ENCODE measurements around the gene NID1. TPM values are rescaled to one million over a fixed set of nuclear protein-coding genes. Genes with fewer than 3 reads are reported as not detected.

NID1 gene
- total RNA-seq, 1 experiment from 2014 or later = 0.32 TPM

DNA sequence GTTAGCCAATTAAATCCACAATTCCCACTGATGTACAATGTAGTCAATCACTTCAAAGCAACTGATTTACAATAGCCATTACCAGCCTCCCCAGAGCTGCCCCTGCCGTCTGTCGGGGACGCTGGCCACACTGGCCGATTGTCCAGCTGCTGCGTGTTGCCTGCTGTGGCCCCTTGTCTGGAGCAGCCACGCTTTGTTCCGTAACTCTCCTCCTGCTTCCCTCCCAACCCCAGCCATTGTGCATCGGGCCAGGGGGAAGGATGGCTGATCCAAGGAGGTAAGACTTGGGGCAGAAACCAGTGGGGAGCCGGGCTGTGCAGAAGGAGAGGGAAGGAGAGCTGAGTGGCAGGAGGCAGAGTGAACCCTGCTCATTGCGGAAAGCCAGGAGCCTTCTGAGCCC lies 114.6 kb downstream of the NID1 start:
- TF ChIP-seq ELF1 (IDR thresholded peaks at IDR 0.05; ENCODE audit: borderline replicate concordance, low read depth) (no peak), JUND (IDR thresholded peaks at IDR 0.05) (no peak), CBX3 (IDR thresholded peaks at IDR 0.05; ENCODE audit: low read depth) (no peak), EGR1 (IDR thresholded peaks at IDR 0.05; ENCODE audit: low read depth) (no peak), YY1 (IDR thresholded peaks at IDR 0.05; ENCODE audit: extremely low read depth, insufficient replicate concordance, low read depth, low read length) (no peak), SIN3A (IDR thresholded peaks at IDR 0.05; ENCODE audit: low read depth) (no peak), RAD21 (IDR thresholded peaks at IDR 0.05; ENCODE audit: low read depth) (no peak), CEBPB (IDR thresholded peaks at IDR 0.05; ENCODE audit: low read depth) (no peak), EZH2 (IDR thresholded peaks at IDR 0.05) (no peak), FOSL1 (IDR thresholded peaks at IDR 0.05; ENCODE audit: low read depth) (no peak)
- TF ChIP-seq, protein P1, sequence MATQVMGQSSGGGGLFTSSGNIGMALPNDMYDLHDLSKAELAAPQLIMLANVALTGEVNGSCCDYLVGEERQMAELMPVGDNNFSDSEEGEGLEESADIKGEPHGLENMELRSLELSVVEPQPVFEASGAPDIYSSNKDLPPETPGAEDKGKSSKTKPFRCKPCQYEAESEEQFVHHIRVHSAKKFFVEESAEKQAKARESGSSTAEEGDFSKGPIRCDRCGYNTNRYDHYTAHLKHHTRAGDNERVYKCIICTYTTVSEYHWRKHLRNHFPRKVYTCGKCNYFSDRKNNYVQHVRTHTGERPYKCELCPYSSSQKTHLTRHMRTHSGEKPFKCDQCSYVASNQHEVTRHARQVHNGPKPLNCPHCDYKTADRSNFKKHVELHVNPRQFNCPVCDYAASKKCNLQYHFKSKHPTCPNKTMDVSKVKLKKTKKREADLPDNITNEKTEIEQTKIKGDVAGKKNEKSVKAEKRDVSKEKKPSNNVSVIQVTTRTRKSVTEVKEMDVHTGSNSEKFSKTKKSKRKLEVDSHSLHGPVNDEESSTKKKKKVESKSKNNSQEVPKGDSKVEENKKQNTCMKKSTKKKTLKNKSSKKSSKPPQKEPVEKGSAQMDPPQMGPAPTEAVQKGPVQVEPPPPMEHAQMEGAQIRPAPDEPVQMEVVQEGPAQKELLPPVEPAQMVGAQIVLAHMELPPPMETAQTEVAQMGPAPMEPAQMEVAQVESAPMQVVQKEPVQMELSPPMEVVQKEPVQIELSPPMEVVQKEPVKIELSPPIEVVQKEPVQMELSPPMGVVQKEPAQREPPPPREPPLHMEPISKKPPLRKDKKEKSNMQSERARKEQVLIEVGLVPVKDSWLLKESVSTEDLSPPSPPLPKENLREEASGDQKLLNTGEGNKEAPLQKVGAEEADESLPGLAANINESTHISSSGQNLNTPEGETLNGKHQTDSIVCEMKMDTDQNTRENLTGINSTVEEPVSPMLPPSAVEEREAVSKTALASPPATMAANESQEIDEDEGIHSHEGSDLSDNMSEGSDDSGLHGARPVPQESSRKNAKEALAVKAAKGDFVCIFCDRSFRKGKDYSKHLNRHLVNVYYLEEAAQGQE (IDR thresholded peaks at IDR 0.05; ENCODE audit: low read depth) = no peak
- TF ChIP-seq, protein P2, sequence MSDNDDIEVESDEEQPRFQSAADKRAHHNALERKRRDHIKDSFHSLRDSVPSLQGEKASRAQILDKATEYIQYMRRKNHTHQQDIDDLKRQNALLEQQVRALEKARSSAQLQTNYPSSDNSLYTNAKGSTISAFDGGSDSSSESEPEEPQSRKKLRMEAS (IDR thresholded peaks at IDR 0.05) = no peak
- TF ChIP-seq, protein P3, sequence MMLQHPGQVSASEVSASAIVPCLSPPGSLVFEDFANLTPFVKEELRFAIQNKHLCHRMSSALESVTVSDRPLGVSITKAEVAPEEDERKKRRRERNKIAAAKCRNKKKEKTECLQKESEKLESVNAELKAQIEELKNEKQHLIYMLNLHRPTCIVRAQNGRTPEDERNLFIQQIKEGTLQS (IDR thresholded peaks at IDR 0.05) = no peak
- H3K9ac ChIP-seq (ENCODE audit: low read length) = no peak overlapping the region
- H3K4me2 ChIP-seq (ENCODE audit: low read length) = no peak overlapping the region
- no peaks in the 10 kb centered on the region for H3K9me3 ChIP-seq (ENCODE audit: control insufficient read depth in 1 of 2, insufficient read depth in 1 of 2, low read depth in 1 of 2, low read length in 2 of 2)
- ChIA-PET CTCF (no interaction called here), RAD21 (ENCODE audit: low non-redundant PET in 1 of 2, low total read pairs in 2 of 2, uncharacterized antibody in 2 of 2, unreplicated experiment in 2 of 2) (no interaction called here), POLR2A (no interaction called here)
- H3K4me3 ChIP-seq (replicated peaks in 1 of 2; ENCODE audit: low read depth in 1 of 2, low read length in 2 of 2) = no peak overlapping the region
- H3K27ac ChIP-seq (ENCODE audit: low read depth, low read length) = no peak overlapping the region
- no TSS peak for BruUV-seq (replicated peaks)
- no peaks in the 10 kb centered on the region for H3K9me2 ChIP-seq (ENCODE audit: insufficient read depth)
- H4K20me1 ChIP-seq (ENCODE audit: insufficient read depth) = no peaks in the 10 kb centered on the region
- no peaks in the 10 kb centered on the region for H3K79me2 ChIP-seq (ENCODE audit: insufficient read depth, low read length)
- DNase-seq (ENCODE audit: low read depth, low spot score) = no peak
- intact Hi-C loops (cut with micrococcal nuclease) = no loop called here
- H3K36me3 ChIP-seq (ENCODE audit: control insufficient read depth in 1 of 2, insufficient read depth in 2 of 2, low read length in 2 of 2) = no peaks in the 10 kb centered on the region
- H3K27me3 ChIP-seq (ENCODE audit: insufficient read depth, low read length) = no peaks in the 10 kb centered on the region
- no peak for ATAC-seq
- H2AFZ ChIP-seq (ENCODE audit: low read depth, low read length, poor library complexity, severe bottlenecking) = no peak overlapping the region
- H3K4me1 ChIP-seq (ENCODE audit: control insufficient read depth in 1 of 2, insufficient read depth in 2 of 2, low read length in 2 of 2) = peaks cover 0 to 14% of the 10 kb centered on the region in 2 experiments; a peak in 2 of 4 replicates

All from HCT116 (cell line).